Stomach smooth muscle (tissue), 2 donors: Measurements from ENCODE around the gene KDM2B.

Source experiments
- H3K27ac ChIP-seq: one replicate; pipeline ENCODE4 v1.7.0; 2013; ENCODE audit warnings: mild to moderate bottlenecking, low read length, inconsistent platforms
- H3K27me3 ChIP-seq, 2 donors: one replicate each; pipeline ENCODE4 v1.7.0; 2013; ENCODE audit warnings: low read length in 2 of 2; ENCODE audit not compliant: insufficient read depth in 2 of 2, control insufficient read depth in 1 of 2
- H3K36me3 ChIP-seq, 2 donors: one replicate each; pipeline ENCODE4 v1.7.0; 2013; ENCODE audit warnings: low read length in 2 of 2; ENCODE audit not compliant: control insufficient read depth in 2 of 2, insufficient read depth in 2 of 2
- H3K4me1 ChIP-seq: one replicate; pipeline ENCODE4 v1.7.0; 2013; ENCODE audit warnings: low read length; ENCODE audit not compliant: control insufficient read depth, insufficient read depth
- H3K4me3 ChIP-seq, 2 donors: one replicate each; pipeline ENCODE4 v1.7.0; 2013; ENCODE audit warnings: low read length in 2 of 2
- H3K9ac ChIP-seq, 2 donors: one replicate each; pipeline ENCODE4 v1.7.0; 2013; ENCODE audit warnings: low read length in 2 of 2, mild to moderate bottlenecking in 1 of 2
- H3K9me3 ChIP-seq, 2 donors: one replicate each; pipeline ENCODE4 v1.7.0; 2013; ENCODE audit warnings: low read length in 2 of 2; ENCODE audit not compliant: control insufficient read depth in 2 of 2
- donor health status: healthy.
- donor health status: Pancreatic carcinoma.

The KDM2B gene

GRCh38 chr12:121427556-121428050, 153.2 kb downstream of the KDM2B start:
- H3K27me3 ChIP-seq, result no peaks in the 10 kb centered on the region
- H3K9me3 ChIP-seq, result no peaks in the 10 kb centered on the region
- H3K9ac ChIP-seq, result no peak overlapping the region
- peaks cover 28 to 40% of the 10 kb centered on the region in 2 donors for H3K36me3 ChIP-seq
- H3K4me3 ChIP-seq, result no peak overlapping the region
- peaks cover 46% of the 10 kb centered on the region for H3K4me1 ChIP-seq
- H3K27ac ChIP-seq, result peak overlapping the region; percentile 41

- no peak overlapping the region for H3K9ac ChIP-seq
- no peaks in the 10 kb centered on the region for H3K9me3 ChIP-seq
- H3K27ac ChIP-seq, result peak overlapping the region; percentile 69
- peaks cover 50% of the 10 kb centered on the region for H3K4me1 ChIP-seq
- H3K27me3 ChIP-seq, result no peaks in the 10 kb centered on the region
- H3K36me3 ChIP-seq, result peaks cover 25 to 34% of the 10 kb centered on the region in 2 donors
- no peak overlapping the region for H3K4me3 ChIP-seq
Measured at GRCh38 chr12:121424624-121424975, 156.2 kb downstream of the KDM2B start.

- Histone ChIP-seq H3K9me3 (no peaks in the 10 kb centered on the region), H3K4me3 (peak overlapping the region in 1 of 2 donors; percentile 15), H3K4me1 (peaks cover 50% of the 10 kb centered on the region), H3K9ac (no peak overlapping the region), H3K36me3 (peaks cover 30 to 40% of the 10 kb centered on the region in 2 donors), H3K27ac (peak overlapping the region; percentile 69), H3K27me3 (no peaks in the 10 kb centered on the region)
Measured at GRCh38 chr12:121423682-121424623, 156.9 kb downstream of the KDM2B start.

- H3K4me3 ChIP-seq, result peak overlapping the region in 1 of 2 donors; percentile 15
- H3K27me3 ChIP-seq, result no peaks in the 10 kb centered on the region
- H3K9me3 ChIP-seq, result no peaks in the 10 kb centered on the region
- H3K9ac ChIP-seq, result no peak overlapping the region
- peaks cover 26 to 43% of the 10 kb centered on the region in 2 donors for H3K36me3 ChIP-seq
- H3K4me1 ChIP-seq, result peaks cover 46% of the 10 kb centered on the region
- H3K27ac ChIP-seq, result peak overlapping the region; percentile 69
Measured at GRCh38 chr12:121423253-121423652, 157.6 kb downstream of the KDM2B start.

GRCh38 chr12:121420109-121420508, 160.7 kb downstream of the KDM2B start:
- Histone ChIP-seq H3K36me3 (peaks cover 34 to 46% of the 10 kb centered on the region in 2 donors), H3K4me3 (no peak overlapping the region), H3K4me1 (peaks cover 32% of the 10 kb centered on the region), H3K9me3 (no peaks in the 10 kb centered on the region), H3K27ac (no peak overlapping the region), H3K9ac (no peak overlapping the region), H3K27me3 (no peaks in the 10 kb centered on the region)

- Histone ChIP-seq H3K4me1 (peaks cover 12% of the 10 kb centered on the region), H3K9ac (no peak overlapping the region), H3K27me3 (no peaks in the 10 kb centered on the region), H3K4me3 (no peak overlapping the region), H3K9me3 (no peaks in the 10 kb centered on the region), H3K36me3 (peaks cover 32 to 36% of the 10 kb centered on the region in 2 donors), H3K27ac (no peak overlapping the region)
Measured at GRCh38 chr12:121417847-121418246, 163.0 kb downstream of the KDM2B start.

- H3K36me3 ChIP-seq, result peaks cover 15 to 18% of the 10 kb centered on the region in 2 donors
- H3K27me3 ChIP-seq, result no peaks in the 10 kb centered on the region
- no peaks in the 10 kb centered on the region for H3K4me1 ChIP-seq
- no peak overlapping the region for H3K4me3 ChIP-seq
- no peak overlapping the region for H3K27ac ChIP-seq
- no peak overlapping the region for H3K9ac ChIP-seq
- H3K9me3 ChIP-seq, result no peaks in the 10 kb centered on the region
Measured at GRCh38 chr12:121413917-121414316, 166.9 kb downstream of the KDM2B start.

GRCh38 chr12:121405211-121405610, 175.6 kb downstream of the KDM2B start:
- no peak overlapping the region for H3K27ac ChIP-seq
- H3K9ac ChIP-seq, result no peak overlapping the region
- no peak overlapping the region for H3K4me3 ChIP-seq
- no peaks in the 10 kb centered on the region for H3K27me3 ChIP-seq
- no peaks in the 10 kb centered on the region for H3K9me3 ChIP-seq
- H3K4me1 ChIP-seq, result peaks cover 10% of the 10 kb centered on the region
- H3K36me3 ChIP-seq, result peaks cover 0 to 9% of the 10 kb centered on the region in 2 donors

- Histone ChIP-seq H3K4me3 (no peak overlapping the region), H3K4me1 (peaks cover 10% of the 10 kb centered on the region), H3K9me3 (no peaks in the 10 kb centered on the region), H3K9ac (no peak overlapping the region), H3K27me3 (no peaks in the 10 kb centered on the region), H3K27ac (no peak overlapping the region), H3K36me3 (peaks cover 0 to 9% of the 10 kb centered on the region in 2 donors)
Measured at GRCh38 chr12:121404734-121405133, 176.1 kb downstream of the KDM2B start.

GRCh38 chr12:121403721-121404120, 177.1 kb downstream of the KDM2B start:
- Histone ChIP-seq H3K27me3 (no peaks in the 10 kb centered on the region), H3K36me3 (peaks cover 0 to 9% of the 10 kb centered on the region in 2 donors), H3K27ac (no peak overlapping the region), H3K4me1 (peaks cover 18% of the 10 kb centered on the region), H3K9me3 (no peaks in the 10 kb centered on the region), H3K4me3 (no peak overlapping the region), H3K9ac (no peak overlapping the region)
